Activated CD4-positive, CD25-positive, alpha-beta regulatory T cell treated with anti-CD3 and anti-CD28 coated beads, Interleukin-2, amount 50 U/mL, for 16 hours (primary cell): ENCODE results near the gene ACSF3.
"Not testable (repeated sequence)": the region's sequence is repeated elsewhere in the genome, so short reads cannot be mapped to it uniquely, and the experiment has no call there.

Experiments
- DNase-seq: peaks from one replicate; pipeline ENCODE4 v3.0.0-alpha.2; 2020; ENCODE audit warnings: low read depth, low spot score

The ACSF3 gene

DNA sequence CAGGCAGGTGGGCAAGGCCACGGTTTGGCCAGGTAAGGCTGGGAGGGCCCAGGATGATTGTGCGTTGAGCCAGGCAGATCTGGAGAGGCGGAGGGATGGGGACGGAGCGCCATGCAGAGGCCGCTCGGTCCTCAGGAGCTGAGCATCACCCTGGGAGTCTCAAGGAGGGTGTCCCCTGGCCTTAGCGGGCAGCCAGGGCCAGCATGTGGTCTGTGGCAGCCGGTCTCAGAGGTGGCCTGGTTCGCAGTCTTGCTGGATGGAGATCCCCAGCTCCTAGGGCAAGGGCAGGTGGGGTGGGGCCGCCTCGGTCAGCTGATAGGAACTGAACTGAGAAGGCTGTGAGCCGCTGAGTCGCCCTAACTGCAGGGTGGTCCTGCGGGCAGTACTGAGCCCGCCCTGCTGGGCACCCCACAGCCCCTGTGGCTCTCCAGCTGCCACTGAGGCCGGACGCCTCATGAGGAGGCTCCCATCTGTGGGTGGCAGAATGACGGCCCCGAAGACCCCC is 66.2 kb downstream of the ACSF3 start:
- DNase-seq = no peak

DNA sequence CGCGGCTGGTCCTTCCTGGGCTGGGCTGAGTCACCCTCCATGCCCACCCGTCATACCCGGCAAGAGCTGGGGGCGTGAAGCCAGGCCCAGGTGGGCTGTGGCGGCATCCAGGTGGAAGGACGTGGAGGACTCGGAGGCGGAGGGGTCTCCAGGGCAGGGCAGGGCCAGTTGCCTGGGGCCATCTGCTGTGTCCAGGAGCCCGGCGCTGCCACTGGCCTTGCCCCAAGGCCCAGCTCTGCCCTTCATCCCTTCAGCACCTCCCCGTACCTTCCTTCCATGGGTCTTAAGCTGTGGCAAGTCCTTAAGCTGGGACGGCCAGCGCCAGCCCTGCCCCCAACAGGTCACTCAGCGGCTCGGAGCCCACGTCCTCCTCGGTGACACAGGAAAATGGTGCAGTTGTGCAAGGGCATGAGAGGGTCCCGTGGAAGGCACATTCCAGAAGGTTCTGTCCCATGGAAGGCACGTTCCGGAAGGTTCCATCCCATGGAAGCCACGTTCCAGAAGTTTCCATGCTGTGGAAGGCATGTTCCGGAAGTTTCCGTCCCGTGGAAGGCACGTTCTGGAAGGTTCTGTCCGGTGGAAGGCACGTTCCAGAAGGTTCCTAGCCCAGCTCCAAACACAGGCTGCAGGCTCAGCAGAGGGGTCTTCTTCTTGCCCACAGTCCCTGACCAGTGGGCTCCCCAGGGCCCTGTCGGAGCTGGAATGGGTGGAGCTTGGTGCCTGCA is 67.5 kb downstream of the ACSF3 start:
- no peak for DNase-seq

DNA sequence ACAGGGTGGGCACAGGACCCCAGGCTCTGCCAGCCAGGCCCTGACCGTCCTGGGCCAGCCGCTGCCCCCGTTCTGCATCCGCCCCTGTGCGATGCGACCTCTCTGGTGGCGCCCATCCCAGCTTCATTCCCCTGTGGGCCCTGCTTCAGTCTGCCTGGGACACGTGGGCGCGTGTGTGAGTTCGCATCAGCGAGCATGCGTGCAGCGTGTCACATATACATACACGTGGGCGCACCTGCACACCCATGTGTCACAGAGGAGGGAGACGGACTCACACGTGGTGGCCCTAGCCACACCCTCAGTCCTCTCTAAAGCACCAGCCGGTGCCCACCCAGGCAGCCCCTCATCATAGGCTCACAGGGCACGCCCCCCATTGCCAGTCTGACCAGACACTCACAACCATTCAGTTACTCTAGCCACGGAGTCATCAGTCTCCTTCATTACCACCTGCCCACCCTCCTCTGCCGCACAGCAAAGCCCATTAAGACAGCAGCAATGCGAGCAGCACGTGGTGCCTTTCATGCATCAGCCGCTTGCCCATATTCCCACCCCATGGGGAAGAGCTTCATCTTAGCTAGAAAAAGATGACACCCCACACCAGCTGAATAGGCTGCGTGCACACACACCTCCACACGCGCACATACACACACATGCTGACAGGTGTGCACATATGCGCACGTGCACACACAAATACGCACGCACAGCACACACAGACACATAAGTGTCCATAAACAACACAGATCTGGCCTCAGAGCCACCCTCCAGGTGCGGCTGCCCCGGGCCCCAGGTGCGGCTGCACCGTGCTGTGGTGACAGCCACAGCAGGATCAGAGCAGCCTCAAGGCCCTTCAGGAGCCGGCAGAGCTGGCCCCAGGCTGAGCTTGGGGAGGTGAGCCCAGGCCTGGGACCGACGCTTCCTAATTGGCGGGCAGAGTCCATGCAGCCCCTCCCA is 68.4 kb downstream of the ACSF3 start:
- DNase-seq = no peak

DNA sequence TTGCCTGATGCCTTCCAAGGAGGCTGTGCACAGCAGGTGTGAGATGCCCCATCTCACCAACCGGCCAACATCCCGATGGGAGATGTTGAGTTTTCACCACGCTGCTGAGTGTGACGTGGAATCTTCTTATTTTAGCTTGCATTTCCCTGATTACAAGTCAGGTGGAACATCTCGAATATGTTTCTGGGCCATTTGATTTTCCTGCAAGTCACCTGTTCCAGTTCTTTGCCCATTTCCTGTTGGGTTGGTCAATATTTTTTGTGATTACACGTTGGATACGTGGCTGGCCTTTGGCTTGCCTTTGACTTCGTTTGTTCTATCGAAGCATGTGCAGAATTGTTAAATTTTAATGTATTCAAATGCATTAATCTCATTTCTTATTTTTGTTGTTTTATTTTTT is 69.6 kb downstream of the ACSF3 start:
- no peak for DNase-seq

DNA sequence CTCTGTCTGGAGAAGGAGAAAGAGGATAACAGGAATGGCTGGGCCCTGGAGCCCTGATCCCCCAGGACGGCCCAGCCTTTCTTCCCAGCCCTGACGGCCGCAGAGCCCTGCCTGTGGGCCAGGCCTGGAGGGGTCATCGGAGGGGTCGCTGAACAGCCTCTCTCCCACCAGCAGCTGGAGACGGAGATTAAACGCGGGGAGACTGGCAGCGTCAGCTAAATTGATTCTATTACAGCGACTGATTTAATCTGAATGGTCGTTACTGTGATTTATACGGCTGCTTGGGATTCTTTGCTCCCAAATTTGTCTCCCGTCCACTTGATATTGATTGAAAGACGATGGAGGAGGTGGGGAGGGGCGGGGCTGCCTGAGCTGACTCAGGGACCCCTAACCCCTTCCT is 70.8 kb downstream of the ACSF3 start:
- no peak for DNase-seq

DNA sequence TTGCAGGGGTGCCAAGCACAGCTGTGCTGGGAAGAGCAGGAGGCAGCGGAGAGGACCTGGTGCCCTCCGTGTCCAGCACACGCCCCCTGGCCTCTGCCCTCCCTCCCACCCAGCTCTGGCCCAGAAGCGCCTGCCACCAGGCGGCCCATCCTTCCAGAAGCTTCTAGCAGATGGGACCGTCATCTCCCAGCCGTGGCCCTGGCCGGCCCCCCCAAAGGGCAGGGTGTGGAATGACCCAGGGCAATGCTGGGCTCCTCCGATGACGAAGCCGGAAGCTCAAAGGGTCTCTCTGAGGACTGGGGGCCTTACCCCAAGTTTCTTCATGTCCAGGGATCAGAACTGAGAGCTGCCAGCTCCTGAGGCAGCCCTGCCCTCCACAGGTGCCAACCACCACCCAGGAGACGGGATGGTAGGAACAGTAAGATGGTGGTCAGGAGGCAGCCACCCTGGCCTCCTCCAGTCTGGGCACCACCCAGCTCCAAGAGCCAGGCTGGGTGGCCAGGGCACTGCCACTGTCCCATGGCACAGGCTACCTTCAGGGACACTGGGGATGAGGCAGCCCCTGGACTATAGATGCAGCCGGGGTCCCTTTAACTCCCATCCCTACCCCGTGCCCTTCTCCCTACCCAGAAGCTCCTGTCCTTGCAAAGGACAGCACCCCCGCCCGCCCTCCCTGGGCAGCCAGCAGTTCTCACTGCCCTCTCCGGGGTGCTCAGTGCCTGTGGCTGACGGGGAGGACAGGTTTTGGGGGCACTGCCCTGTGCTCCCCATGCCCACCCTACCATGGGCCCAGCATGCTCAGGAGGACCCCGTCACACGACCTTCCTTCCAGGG is 71.4 kb downstream of the ACSF3 start:
- DNase-seq = no peak

DNA sequence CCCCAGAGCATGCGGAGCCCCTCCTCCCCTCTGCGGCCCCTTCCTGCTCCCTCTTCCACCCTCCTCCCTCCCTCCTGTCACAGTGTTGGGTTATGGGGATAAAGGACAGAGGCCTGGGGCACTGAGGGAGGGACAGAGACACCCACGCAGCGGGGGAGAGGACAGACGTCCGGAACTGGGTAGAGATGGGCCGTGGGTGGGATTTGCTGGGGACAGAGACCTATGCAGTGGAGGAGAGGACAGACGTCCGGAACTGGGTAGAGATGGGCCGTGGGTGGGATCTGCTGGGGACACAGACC is 72.0 kb downstream of the ACSF3 start:
- not testable (repeated sequence) for DNase-seq

DNA sequence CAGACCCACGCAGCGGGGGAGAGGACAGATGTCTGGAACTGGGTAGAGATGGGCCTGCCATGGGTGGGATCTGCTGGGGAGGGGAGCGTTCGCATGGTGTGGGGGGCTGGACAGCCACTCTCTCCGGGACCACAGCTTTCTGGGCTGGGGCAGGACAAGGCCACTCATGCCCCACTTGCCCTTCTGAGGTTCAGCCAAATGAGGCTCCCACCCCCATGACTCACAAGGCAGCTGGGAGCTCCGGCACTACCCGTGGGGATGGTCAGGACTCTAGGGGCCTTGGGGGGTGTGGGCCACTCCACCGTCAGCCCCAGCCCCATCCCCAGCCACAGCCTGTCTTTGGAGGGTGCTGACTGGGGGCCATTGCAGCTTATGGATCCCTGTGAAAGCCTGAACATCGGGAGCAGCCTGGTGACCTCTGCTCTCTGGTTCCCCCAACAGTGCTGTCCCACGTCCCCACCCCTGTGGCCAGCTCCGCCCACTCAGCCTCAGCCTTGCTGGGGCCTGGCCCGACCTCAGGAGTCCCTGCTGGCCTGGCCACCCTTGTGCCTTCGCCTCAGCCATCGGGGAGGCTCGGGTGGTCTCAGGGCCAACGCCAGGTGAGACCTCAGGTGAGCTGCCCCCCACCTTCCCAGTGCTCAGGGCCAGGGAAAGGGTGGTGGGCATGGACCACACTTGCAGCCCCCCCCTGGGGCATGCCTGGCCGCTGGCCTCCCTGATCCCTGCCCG is 73.2 kb downstream of the ACSF3 start:
- no peak for DNase-seq

DNA sequence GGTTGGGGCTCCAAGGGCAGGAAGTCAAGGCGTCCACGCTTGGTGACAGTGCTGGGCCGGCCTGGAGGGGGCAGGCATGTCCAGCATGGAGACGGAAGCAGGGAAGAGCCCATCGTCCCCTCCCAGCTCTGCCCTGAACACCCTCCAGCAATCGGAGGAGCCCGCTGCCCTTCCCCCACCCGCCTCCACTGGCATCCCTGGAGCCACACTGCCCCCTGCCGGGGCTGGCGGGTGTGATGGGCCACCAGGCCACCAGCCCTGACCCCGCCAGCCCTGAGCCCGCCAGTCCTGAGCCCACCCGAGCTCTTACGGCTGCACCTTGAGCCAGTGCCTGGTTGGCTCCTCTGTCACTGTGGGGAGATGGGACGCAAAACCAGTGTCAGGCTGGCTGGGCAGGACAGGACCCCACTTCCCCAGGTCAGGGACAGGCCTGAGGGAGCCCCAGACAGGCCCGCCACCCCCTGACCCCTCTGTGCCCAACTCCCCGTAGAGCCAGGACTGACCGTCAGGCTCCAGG is 73.8 kb downstream of the ACSF3 start:
- DNase-seq = peak; percentile 74

DNA sequence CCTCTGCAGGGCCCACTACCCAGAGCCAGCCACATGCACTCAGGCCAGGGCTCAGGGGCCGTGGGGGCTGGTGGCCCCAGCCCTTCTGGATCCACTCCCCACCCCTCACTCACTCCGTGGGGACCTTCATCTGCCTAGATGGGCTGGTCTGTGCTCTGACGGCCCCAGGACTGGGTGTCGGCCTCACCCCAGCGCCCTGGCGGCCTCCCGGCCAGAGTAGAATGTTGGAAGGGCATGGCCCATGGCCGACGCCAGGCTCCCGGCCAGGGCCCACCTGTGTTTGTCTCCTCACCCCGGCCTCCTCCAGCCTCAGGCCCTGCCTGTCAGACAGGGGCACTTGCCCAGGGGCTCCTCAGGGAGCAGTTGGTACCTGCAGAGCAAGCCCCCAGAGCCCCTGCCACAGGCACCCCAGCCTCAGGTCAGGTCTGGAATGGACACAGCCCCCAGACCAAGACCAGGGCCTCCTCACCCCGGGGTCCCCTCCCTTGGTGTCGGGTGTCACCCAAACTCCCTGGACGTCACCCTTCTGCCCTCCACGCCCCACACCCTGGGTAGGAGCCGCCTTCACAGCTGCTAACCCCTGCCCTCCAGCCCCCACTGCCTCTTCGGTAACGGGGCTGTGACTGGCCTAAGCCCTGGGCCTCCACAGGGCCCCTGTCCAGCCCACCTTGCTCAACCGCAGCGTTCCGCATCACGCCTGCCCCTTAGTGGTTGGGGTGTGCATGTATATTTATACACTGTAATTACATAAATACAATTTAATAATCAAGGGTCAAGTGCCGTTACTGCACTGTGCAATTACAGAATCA is 74.9 kb downstream of the ACSF3 start:
- no peak for DNase-seq

DNA sequence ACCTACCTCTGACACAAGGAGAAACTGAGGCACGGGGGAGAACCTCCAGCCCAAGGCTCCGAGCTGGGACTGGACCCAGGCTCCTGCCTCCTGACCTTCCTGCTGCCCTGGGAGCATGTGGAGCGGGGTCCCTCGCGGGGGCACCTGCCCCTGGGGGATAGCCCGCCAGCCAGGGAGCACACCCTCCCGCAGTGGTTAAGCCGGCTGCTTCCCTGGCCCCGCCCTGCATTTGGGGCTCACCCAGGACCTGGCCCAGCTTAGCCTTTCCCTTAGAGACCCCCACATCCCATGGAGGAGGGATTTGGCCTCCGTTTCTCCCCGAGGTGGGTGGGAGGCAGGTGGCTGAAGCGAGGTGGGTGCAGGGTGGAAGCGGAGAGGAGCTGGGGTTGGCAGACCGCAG is 76.1 kb downstream of the ACSF3 start:
- no peak for DNase-seq

DNA sequence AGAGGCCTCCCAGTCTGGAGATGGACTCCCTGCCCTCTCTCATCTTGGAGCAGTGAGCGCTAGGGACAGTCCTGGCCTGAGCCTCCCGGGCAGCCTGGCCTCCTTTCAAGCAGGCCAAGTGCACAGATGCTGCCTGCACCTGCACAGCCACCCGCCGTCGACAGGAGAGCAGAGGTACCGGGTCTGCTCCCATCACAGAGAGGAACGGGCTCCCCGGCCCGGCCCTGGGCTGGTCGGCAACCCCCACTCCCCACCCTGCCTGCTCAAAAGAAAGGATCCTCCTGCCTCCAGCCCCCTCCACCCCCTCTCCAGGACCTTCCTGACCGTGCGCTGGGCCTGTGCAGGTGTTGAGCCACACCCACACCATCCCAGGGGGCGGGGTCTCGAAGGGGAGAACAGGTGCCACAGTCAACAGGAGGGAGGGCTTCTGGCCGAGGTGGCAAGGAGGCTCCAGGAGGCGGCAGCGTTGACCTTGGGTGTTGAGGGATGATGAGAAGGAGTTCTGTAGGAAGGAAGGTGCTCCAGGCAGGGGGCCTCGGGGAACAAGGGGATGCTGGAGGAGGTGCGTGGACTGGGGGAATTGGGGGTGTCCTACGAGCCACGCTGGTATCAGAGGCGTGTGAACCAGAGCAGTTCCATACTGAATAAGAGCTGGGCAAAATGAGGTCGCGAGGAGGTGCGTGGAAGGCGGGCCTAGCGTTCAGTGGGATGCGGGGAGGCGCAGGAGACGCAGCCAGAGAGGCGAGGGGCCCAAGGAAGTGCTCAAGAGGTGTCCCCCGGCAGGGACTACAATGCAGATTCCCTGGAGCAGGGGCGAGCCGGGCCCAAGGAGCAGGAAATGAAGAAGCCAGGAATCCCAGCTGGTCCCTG is 76.9 kb downstream of the ACSF3 start:
- no peak for DNase-seq

DNA sequence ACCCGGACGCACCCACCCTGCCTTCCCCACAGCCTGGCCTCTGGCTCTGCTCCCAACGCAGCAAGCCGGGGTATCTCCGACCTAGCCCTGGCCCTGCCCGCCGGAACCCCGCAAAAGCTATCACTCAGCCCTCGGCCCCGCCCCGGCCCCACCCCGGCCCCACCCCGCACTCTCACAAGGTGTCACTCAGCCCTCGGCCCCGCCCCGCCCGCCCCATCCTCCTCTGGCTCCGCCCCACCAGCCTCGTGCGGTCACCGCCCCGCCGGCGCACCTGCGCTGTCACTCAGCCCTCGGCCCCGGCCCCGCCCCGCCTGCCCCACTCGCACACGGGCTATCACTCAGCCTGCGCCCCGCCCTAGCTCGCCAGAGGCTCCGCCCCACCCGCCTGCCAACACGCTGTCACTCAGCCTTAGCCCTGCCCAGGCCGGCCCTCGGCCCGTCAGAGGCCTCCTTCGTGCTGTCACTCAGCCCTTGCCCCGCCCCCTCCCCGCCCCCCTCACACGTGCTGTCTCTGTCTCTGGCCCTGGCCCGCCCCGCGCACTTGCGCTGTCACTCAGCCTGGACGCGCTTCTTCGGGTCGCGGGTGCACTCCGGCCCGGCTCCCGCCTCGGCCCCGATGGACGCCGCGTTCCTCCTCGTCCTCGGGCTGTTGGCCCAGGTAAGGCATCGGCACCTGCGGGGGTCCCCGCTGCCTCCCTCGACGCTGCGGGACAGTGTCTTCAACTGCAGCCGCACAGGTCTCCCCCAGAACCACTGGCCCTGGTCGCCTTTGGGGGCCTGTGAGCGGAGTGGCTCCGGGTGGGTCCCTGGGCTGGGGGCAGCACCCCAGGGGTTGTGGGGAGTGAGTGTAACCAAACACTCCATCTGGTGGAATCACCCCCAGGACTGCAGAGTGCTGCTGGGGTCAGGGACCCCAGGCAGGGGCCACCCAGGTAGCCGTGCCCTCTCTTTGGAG is 77.8 kb downstream of the ACSF3 start, which contains the start of gene CDH15:
CDH15 (plus strand) TSS at position 533 of the 955 bp plus-strand sequence; CDS start at position 617, 84 bp downstream.
- peak; percentile 84 for DNase-seq

DNA sequence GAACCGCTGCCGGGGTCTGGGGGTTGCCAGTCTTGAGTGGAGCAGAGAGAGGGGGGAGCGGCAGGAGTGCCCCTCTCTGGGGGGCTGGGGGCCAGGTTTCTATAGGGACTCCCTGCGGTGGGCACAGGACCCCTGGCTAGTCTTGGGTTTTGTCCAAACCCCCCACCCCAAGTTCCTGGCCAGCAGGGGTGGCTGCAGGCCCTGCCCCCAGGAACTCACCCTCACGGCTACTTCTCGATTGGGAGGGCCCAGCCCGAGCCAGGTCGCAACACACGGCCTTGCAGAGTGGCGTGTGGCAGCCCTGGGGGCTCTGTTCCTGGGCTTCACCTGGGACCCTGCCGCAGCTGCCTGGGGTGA is 78.5 kb downstream of the ACSF3 start:
- DNase-seq = no peak

DNA sequence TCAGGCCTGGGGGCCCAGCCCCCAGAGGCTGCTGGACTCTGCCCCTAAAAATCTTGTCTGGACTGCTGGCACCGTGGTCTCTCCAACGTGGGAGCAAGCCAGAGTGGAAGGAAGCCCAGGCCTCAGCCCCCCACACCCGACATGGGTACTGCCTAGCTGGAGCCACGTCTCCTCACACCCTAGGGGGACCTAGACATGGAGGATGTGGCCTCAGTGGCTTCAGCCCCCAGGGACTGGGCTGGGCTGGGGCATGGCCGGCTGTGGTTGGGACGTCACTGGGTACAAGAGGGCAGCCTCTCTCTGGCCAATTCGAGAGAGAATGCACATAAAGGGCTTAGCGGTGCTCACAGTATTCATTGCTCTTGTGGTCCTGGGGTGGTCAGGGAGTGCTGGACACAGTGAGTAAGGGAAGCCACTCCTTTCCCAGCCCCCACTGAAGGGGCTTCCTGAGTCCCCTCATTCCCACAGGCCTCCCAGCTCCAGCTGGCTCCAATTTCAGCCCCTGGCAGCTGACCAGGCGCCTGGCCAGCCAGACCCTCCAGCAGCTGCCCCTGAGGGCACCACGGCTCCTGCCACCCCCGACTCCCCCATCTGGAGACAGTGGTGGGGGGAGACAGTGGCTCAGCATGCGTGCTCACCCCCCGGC is 79.0 kb downstream of the ACSF3 start:
- no peak for DNase-seq

DNA sequence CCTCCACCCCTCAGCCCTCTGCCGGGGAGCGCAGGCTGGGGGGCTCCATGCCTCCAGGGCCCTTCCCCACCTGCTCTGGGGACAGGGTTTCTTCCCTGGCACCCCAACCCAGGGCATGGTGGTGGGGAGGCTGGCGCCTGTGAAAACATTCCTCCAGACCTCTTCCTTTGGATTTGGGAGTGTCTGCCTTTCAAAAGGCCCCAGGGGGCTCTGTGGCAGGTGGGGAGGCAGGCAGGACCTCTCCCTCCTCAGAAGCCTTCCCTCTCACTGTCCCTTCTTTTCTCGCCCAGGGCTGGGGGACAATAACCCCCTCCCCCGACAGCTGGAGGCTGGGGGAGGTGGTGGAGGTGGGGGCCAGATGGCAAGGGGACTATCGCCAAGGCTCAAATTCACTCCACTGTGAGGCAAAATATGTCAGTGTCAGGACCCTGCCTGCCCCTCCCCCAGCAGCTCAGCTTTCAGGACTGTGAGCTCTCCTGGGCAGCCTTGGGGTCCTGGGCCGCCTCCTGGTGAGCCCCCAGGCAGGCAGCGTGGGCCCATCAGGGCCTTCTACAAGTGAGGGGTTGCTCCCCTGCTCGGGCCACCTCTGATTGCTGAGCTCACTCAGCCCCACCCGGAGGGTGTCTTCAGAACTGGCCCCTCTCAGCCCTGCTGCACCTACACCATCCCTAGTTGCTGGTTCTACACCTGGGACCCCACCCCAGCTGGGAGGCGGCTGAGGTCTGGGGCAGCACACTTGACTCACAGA is 79.7 kb downstream of the ACSF3 start:
- DNase-seq = no peak
